Gastrocnemius medialis (tissue), 4 donors: ENCODE measurements around the gene CENPVL1. TPM values are rescaled to one million over a fixed set of nuclear protein-coding genes. Genes with fewer than 3 reads are reported as not detected.
A peak's percentile ranks its signal among the peaks of the same experiment; 100 is the strongest.

ENCODE experiments used
- ATAC-seq, 2 donors: fragments of 150-250 bp; one replicate each; pipeline ENCODE4 v1.9.1; 2016
- DNase-seq, 2 donors: peaks; one replicate each; pipeline ENCODE4 v3.0.0-alpha.2; 2019
- H3K27ac ChIP-seq, 4 donors: fragments of 200-600 bp; sonication (generic); 1 replicate in 1 of 4; 2 replicates in 3 of 4; pipeline ENCODE4 v1.5.1; 2016 to 2018; ENCODE audit warnings: mild to moderate bottlenecking in 2 of 4, moderate library complexity in 1 of 4
- H3K27me3 ChIP-seq, 3 donors: fragments of 200-600 bp; sonication (generic) in 2 of 3; 1 replicate in 1 of 3; 2 replicates in 2 of 3; pipeline versions ENCODE4 v1.5.1 to v1.6.0; 2016 to 2019; ENCODE audit warnings: mild to moderate bottlenecking in 1 of 3, moderate library complexity in 1 of 3
- H3K36me3 ChIP-seq, 2 donors: fragments of 200-600 bp; sonication (generic) in 1 of 2; one replicate each; pipeline ENCODE4 v1.5.1; 2017 to 2018
- H3K4me1 ChIP-seq, 2 donors: fragments of 200-600 bp; sonication (generic) in 1 of 2; one replicate each; pipeline ENCODE4 v1.5.1; 2016 to 2017; ENCODE audit warnings: mild to moderate bottlenecking in 2 of 2
- H3K4me3 ChIP-seq, 4 donors: fragments of 200-600 bp; sonication (generic) in 3 of 4; 1 replicate in 1 of 4; 2 replicates in 3 of 4; pipeline ENCODE4 v1.5.1; 2016 to 2019; ENCODE audit warnings: mild to moderate bottlenecking in 2 of 4
- H3K9me3 ChIP-seq, 3 donors: fragments of 200-600 bp; sonication (generic) in 2 of 3; 1 replicate in 1 of 3; 2 replicates in 2 of 3; pipeline ENCODE4 v1.5.1; 2016 to 2019
- POLR2A ChIP-seq, 2 donors: fragments of 450-650 bp; IDR thresholded peaks; one replicate each; pipeline ENCODE4 v1.6.1; 2017; ENCODE audit warnings: antibody characterized with exemption in 2 of 2, mild to moderate bottlenecking in 2 of 2, moderate library complexity in 2 of 2
- in situ Hi-C, 4 donors: fragments of 200-750 bp; cut with MboI; loops; one replicate each; pipeline versions ENCODE4 v1.15.0 to v1.8.0; 2017; ENCODE audit warnings: low sequenced_read_pairs in 4 of 4
- intact Hi-C: fragments of 100-400 bp; cut with DNase I; formaldehyde crosslinking; loops from one replicate; pipeline ENCODE4 v1.15.1; 2023; ENCODE audit warnings: low total_unique reads
- total RNA-seq, 4 donors: library from RNA; depleted of rRNA; stranded (reverse); fragments of >200 nt; gene quantifications; one replicate each; pipeline versions ENCODE4 v1.1.0 to v1.2.3, GENCODE V29; 2016
- TF ChIP-seq, protein P1 (sequence below), 5 experiments: fragments of 450-650 bp in 3 of 5; fragments of 200-600 bp in 2 of 5; sonication (generic) in 2 of 5; IDR thresholded peaks in 4 of 5; conservative IDR thresholded peaks in 1 of 5; 1 replicate in 4 of 5; 2 replicates in 1 of 5; pipeline ENCODE4 v1.5.1; 2016 to 2019; ENCODE audit warnings: antibody characterized with exemption in 5 of 5, mild to moderate bottlenecking in 3 of 5, moderate library complexity in 3 of 5

The CENPVL1 gene
- total RNA-seq, 4 donors from 2014 or later, result not detected

DNA sequence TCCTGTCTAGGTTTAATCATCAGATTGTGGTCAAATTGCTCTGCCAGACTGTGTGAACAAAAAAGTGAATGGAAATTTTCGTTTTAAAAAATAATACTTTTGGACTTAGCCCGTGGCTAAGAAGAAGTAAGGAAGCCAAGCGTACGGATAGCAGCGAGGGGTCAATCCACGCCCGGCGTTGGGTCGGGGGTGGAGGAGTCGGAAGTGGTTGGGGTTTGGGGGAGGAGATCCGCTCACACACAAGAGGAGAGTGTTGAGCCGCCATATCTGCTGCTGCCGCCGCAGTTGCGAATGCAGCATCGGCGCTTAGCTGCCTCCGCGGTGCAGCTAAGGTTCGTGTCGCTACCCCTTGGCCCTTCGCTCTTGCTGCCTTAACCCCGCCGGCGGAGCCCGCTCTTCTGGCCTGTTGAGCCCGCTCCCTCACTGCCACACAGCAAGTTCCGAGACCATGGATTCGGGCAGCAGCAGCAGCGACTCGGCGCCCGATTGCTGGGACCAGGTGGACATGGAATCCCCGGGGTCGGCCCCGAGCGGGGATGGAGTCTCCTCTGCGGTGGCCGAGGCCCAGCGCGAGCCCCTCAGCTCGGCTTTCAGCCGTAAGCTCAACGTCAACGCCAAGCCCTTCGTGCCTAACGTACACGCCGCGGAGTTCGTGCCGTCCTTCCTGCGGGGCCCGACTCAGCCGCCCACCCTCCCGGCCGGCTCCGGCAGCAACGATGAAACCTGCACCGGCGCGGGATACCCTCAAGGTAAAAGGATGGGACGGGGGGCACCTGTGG is 33.1 kb downstream of the CENPVL1 start, which contains the start of gene GSPT2:
Gene GSPT2 (plus strand): TSS at position 264 of the 779 bp plus-strand sequence. CDS start 185 bp downstream, at position 449.
- no peaks in the 10 kb centered on the region for H3K36me3 ChIP-seq
- H3K4me3 ChIP-seq, result peak within 1 kb of the TSS; percentile 58 to 76 (median 71)
- peak within 1 kb of the TSS; percentile 51 to 66 (median 62) for H3K27ac ChIP-seq
- DNase-seq, result peak; percentile 7 to 35
- TF ChIP-seq, protein P1, sequence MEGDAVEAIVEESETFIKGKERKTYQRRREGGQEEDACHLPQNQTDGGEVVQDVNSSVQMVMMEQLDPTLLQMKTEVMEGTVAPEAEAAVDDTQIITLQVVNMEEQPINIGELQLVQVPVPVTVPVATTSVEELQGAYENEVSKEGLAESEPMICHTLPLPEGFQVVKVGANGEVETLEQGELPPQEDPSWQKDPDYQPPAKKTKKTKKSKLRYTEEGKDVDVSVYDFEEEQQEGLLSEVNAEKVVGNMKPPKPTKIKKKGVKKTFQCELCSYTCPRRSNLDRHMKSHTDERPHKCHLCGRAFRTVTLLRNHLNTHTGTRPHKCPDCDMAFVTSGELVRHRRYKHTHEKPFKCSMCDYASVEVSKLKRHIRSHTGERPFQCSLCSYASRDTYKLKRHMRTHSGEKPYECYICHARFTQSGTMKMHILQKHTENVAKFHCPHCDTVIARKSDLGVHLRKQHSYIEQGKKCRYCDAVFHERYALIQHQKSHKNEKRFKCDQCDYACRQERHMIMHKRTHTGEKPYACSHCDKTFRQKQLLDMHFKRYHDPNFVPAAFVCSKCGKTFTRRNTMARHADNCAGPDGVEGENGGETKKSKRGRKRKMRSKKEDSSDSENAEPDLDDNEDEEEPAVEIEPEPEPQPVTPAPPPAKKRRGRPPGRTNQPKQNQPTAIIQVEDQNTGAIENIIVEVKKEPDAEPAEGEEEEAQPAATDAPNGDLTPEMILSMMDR (IDR thresholded peaks at IDR 0.05 in 4 of 5, conservative IDR thresholded peaks at IDR 0.05 in 1 of 5), result no peak
- TF ChIP-seq POLR2A (IDR thresholded peaks at IDR 0.05), result peak; percentile 19 to 25
- in situ Hi-C loops (loop anchor here in 1 of 4 donors (25.0 kb wide), 1 partner anchor 94 kb away; no protein-coding TSS in a partner anchor), intact Hi-C loops (no loop called here)
- peak; percentile 73 to 78 for ATAC-seq
- no peaks in the 10 kb centered on the region for H3K4me1 ChIP-seq
- H3K27me3 ChIP-seq, result peaks cover 0 to 8% (median 0%) of the 10 kb centered on the region in 3 donors
- no peaks in the 10 kb centered on the region for H3K9me3 ChIP-seq

DNA sequence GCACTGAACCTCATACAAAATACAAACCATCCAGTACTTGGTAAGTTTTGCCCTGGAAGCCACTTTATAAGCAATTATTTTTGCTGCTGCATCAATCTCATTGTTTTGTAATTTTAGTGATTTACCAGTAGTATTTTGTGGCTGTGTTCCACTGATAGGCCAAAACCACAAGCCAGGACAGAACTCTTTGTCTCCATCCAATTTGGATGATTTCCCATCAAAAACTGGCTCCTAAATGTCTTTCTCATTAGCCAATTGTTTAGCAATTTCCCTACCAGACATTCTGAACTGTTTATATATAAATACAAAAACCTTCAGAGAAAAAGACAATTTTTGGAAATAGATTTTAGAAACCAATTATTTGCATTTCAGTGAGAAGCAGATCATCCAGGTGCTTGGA is 37.4 kb downstream of the CENPVL1 start:
- no peaks in the 10 kb centered on the region for H3K4me1 ChIP-seq
- intact Hi-C loops (no loop called here), in situ Hi-C loops (loop anchor here in 1 of 4 donors (25.0 kb wide), 1 partner anchor 90 kb away; no protein-coding TSS in a partner anchor)
- ATAC-seq, result no peak
- TF ChIP-seq, protein P1 (IDR thresholded peaks at IDR 0.05 in 4 of 5, conservative IDR thresholded peaks at IDR 0.05 in 1 of 5), result no peak
- no peak for TF ChIP-seq POLR2A (IDR thresholded peaks at IDR 0.05)
- H3K27me3 ChIP-seq, result no peaks in the 10 kb centered on the region
- no peak overlapping the region for H3K27ac ChIP-seq
- H3K36me3 ChIP-seq, result no peaks in the 10 kb centered on the region
- H3K4me3 ChIP-seq, result no peak overlapping the region
- no peaks in the 10 kb centered on the region for H3K9me3 ChIP-seq
- DNase-seq, result no peak

DNA sequence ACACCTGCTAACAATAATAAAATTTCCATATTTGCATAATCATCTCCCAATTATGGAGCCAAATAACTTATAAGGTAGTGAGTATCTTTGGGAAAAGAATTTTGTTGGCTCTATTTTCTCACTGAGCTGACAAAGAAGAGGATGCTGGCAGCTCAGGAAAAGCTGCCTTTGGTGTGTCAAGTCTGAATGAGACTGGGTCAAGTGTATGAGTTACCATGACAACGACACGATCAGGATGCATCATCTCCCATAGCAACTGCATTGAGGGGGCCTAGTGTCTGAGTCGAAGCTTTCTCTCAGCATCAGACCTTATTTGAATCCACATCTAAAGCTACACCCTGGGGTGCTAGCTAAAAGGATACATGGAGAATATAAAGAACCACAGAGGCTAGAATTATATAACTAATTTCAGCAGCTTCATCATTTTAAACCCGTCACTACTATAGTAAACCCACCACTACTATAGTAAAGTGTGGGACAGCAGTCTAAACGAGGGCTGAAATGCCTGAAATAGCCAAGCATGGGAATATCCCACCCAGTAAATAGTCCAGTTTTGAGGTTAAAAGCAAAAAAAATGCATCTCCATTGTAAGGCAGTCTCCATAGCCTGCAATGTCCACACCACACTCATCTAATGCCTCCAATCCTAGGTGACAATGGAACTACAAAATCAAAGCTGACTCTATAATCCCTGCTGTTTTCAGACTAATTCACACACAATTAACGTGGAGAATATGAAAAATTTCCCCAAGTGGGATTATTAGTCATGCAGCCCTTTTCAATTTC is 48.9 kb downstream of the CENPVL1 start:
- in situ Hi-C loops, result no loop called here

DNA sequence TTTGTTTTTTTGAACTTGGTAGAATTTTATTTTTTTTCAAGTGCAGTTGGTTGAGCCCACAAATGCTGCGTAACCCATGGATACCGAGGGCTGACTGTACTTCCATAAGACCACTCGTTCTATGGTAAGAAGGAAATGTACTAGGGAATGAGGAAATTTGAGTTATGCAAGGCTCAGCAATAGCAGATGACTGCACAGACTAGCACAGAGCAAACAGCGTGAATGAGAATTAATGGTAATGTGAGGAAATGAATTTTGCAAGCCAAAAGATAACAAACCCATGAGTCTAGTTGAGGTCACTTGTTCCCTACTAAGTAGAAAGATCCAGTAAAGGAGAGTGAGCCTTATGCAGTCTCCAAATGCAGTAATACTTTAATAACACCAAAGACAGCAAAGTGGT is 50.3 kb downstream of the CENPVL1 start:
- no peak for DNase-seq
- H3K27ac ChIP-seq, result no peak overlapping the region
- no peak for ATAC-seq
- no peaks in the 10 kb centered on the region for H3K4me1 ChIP-seq
- H3K4me3 ChIP-seq, result no peak overlapping the region
- in situ Hi-C loops, result no loop called here
- TF ChIP-seq POLR2A (IDR thresholded peaks at IDR 0.05), result no peak
- peaks cover 0 to 2% (median 0%) of the 10 kb centered on the region in 3 donors for H3K27me3 ChIP-seq
- intact Hi-C loops, result no loop called here
- H3K9me3 ChIP-seq, result no peaks in the 10 kb centered on the region
- H3K36me3 ChIP-seq, result no peaks in the 10 kb centered on the region

More for the DNA sequence above, 48.9 kb downstream of the CENPVL1 start:
- Histone ChIP-seq H3K4me1 (no peaks in the 10 kb centered on the region), H3K27me3 (peaks cover 0 to 4% (median 0%) of the 10 kb centered on the region in 3 donors), H3K4me3 (no peak overlapping the region), H3K27ac (no peak overlapping the region), H3K36me3 (no peaks in the 10 kb centered on the region), H3K9me3 (no peaks in the 10 kb centered on the region)
- intact Hi-C loops, result no loop called here
- ATAC-seq (no peak), DNase-seq (no peak)
- TF ChIP-seq, protein P1 (IDR thresholded peaks at IDR 0.05 in 4 of 5, conservative IDR thresholded peaks at IDR 0.05 in 1 of 5), result no peak
- TF ChIP-seq POLR2A (IDR thresholded peaks at IDR 0.05), result no peak

Other genes with a start within 250 kb of the CENPVL1 start
- gene NUDT11, start 213.9 kb upstream of the CENPVL1 start, total RNA-seq, result under 1 TPM in 1 of 4 donors, not detected in 3; 0.49 TPM
- gene CENPVL3, start 91.6 kb upstream of the CENPVL1 start, total RNA-seq, result not detected
- gene CENPVL2, start 27.7 kb upstream of the CENPVL1 start, total RNA-seq, result not detected
- 1 to 10 TPM; 1.4 to 2.8 (median 1.8) TPM for gene GSPT2, start 32.9 kb downstream of the CENPVL1 start, total RNA-seq
- gene MAGED1, start 183.1 kb downstream of the CENPVL1 start, total RNA-seq, result 10 to 100 TPM; 16.1 to 25.4 (median 20.2) TPM